Measurements from ENCODE around the gene DYNC2H1.

The DYNC2H1 gene

DNA sequence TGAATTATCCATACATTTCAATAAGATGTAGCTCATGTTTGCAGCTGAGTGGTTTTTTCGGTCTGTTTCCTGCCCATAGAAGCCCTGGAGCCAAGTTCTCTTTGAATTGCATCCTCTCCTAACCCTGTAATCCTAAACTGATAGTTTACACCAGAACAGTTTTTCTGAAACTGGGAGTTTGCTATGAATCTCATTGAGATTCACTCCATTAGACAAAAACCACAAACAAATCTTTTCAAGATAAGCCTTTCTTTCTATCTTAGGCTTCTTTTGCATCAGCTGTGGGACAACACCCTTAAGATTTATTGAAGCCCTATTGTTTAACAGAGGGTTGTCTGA is 324.8 kb downstream of the DYNC2H1 start:
- TF ChIP-seq, protein P1, sequence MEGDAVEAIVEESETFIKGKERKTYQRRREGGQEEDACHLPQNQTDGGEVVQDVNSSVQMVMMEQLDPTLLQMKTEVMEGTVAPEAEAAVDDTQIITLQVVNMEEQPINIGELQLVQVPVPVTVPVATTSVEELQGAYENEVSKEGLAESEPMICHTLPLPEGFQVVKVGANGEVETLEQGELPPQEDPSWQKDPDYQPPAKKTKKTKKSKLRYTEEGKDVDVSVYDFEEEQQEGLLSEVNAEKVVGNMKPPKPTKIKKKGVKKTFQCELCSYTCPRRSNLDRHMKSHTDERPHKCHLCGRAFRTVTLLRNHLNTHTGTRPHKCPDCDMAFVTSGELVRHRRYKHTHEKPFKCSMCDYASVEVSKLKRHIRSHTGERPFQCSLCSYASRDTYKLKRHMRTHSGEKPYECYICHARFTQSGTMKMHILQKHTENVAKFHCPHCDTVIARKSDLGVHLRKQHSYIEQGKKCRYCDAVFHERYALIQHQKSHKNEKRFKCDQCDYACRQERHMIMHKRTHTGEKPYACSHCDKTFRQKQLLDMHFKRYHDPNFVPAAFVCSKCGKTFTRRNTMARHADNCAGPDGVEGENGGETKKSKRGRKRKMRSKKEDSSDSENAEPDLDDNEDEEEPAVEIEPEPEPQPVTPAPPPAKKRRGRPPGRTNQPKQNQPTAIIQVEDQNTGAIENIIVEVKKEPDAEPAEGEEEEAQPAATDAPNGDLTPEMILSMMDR (IDR thresholded peaks at IDR 0.05) = no peak

DNA sequence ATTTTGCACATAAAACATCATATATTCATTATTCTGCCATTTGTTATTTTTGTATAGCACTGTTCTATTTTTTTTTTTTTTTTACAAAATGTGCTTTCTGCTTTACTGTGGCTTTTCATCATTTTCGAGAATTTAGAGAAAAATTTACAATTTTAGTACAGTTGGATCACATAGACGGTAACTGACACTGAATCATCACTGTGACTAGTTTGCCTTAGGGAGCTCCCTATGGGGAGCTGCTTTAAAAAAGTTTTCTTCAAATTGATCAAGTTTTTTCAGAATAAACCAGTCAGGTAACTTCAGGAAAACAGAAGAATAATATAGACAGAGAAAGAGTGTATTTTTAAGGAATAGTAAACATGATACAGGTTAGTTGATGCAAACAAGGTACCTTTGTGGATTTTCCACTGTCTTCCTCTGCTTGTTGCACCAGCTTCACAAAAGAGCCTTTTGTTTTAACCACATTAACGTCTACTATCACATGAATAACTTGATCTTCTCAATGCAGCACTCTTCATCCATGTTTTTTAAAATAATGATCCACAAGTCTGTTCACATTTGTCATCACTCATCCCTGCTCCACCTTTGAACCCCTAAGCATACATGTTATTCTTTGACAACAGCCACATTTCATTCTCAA is 327.0 kb downstream of the DYNC2H1 start:
- TF ChIP-seq, protein P1 (IDR thresholded peaks at IDR 0.05) = no peak

DNA sequence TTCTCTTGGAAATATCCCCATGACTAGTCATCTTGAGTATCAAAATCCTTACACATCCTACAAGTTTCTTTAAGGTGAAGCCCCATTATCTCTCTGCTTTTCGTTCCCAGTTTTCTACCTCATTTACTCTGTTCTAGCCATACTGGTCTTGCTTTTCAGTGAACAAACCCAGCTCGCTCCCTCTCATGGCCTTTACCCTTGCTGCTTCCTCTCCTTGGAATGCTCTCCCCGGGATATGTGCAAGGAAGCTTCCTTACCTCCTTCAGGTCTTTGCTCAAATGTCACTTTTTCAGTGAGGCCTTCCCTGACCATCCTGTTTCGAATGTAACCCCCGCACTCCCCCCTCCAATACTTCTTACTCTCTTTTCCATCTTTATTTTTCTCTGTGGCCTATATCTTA is 331.8 kb downstream of the DYNC2H1 start:
- TF ChIP-seq, protein P1 (IDR thresholded peaks at IDR 0.05) = no peak

DNA sequence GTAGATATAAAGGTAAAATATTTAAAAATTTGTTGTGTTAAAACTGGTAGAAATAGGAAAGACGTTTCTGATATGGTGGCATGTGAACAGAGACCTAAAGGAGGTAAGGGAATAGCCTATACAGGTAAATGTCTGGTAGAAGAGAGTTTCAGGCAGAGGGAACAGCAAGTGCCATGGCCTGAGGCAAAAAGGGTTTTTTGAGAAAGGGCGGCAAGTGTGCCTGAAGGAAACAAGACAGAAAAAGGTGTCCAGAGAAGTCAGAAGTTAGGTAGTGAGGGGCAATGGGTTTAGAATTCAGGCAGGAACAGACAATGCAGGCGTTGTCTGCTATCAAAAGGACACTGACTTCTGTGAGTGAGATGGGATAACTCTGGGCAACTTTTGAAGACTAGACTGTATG is 339.7 kb downstream of the DYNC2H1 start:
- TF ChIP-seq, protein P1 (IDR thresholded peaks at IDR 0.05) = no peak

DNA sequence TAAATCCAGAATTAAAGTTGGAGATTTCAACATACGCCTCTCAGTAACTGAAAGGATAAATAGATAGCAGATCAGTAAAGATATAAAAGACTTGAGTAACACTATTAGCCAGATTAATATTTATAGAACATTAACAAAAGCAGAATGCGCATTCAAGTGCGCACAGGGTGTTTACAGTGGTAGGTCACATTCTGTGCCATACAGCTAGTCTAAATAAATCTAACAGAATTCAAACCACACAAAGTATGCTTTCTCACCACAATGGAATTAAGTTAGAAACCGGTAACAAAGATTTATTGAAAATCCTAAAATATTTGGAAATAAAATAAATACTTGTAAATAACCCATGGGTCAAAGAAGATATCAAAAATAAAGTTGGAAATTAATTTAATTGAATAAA is 341.0 kb downstream of the DYNC2H1 start:
- TF ChIP-seq, protein P1 (IDR thresholded peaks at IDR 0.05) = no peak

DNA sequence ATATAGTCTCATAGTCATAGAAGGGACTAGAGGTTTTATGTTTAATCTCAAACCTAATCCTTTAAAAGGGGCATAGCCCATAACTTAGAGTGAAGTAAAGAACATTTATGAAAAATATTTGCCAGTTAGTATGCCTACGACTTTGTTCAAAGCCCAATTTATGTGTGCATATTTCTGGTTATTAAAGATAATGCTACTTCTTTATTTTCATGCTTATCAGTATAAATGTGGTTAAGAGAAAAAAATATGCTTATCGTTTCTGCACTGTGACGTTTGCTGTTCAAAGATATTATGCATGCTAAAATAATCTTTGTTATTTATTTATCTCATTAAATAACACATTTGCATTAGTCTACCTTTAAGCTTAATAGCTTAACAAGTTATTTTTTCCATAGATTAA is 343.9 kb downstream of the DYNC2H1 start:
- TF ChIP-seq, protein P1 (IDR thresholded peaks at IDR 0.05) = no peak

DNA sequence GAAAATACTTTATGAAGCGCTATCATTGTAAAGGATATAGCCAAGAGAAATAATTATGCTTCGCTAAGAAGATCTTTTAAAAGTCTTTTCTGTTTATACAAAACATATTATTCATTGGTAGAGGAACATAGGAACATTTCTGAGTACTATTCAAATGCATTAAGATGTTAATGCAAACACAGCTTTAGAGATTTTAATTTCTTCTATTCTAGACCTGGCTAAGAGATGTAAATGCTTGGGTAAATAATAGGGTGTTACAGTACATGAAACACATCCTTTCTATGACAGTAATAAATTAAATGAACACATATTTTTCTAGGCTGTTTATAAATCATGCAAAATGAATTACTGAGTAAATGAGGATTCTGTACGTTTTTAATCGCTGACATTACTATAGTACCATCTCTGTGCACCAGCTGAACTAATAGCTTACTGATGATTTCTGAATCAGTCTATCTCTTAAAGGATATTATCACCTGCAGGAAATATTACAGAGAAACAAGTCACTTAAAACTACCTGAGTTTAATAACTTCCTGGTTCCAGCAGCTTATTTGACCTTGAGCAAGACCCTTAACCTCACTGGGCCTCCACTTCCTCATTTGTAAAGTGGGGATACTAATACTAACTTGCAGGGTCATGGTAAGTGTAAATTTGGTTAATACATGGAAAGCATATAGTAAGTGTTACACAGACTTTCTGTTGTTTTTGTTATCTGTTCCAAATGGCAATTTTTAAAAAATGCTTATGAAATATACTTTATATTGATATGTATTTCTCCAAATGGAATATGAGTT is 344.9 kb downstream of the DYNC2H1 start:
- TF ChIP-seq, protein P1 (IDR thresholded peaks at IDR 0.05) = no peak

All from LNCAP (cell line).